HG02678 (cell line): Measurements from ENCODE around the gene BRCC3.
"Not testable (repeated sequence)": the region's sequence is repeated elsewhere in the genome, so short reads cannot be mapped to it uniquely, and the experiment has no call there.

Source experiments
- ATAC-seq: cut with Tn5 transposase; IDR thresholded peaks from one replicate; pipeline ENCODE4 v1.9.1; 2021; ENCODE audit warnings: mild to moderate bottlenecking, moderate library complexity; ENCODE audit not compliant: unreplicated experiment

Gene BRCC3

DNA sequence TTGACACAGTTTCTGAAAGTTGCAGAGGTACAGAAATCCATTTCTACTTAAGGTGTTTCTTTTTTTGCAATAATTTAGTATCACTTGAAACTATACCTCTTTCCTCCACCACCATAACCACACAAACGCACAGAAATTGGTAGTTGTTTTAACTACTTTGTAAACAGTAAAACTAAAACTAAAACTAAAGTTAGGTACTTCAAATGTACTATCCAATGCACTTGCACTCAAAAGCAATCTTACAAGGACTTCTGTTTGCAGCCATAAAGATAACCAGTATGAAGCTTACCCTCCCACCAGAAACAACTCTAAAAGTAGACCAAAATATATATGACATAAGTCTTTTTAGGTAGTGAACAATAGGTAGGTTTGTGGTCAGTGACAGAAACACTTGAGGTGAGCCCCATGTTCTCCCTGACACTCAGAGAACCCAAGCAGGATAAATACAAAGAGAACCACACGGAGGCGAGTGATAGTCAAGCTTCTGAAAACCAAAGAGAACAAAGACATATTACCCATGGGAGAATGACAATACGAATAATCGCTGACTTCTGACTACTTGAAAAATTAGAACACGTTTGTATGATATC, 72.7 kb downstream of the BRCC3 start:
- no peak for ATAC-seq

DNA sequence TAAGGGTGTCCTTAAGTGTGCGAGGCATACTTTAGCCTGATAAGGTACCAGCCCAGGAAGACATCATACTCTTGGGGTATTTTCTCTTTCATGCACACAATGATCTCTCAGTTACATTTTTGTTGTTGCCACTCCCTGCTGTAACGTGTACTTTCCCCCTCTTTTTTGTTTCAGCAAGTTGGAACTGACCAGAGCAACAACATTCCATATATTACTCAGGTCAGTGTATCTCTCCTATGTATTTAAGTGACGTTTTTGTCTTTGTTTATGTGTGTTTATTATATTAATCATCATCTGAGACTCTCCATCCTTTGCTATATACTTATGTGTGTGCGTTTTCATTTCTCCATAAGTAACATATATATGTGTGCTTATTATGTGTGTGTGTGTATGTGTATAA, 73.6 kb downstream of the BRCC3 start:
- ATAC-seq: no peak

DNA sequence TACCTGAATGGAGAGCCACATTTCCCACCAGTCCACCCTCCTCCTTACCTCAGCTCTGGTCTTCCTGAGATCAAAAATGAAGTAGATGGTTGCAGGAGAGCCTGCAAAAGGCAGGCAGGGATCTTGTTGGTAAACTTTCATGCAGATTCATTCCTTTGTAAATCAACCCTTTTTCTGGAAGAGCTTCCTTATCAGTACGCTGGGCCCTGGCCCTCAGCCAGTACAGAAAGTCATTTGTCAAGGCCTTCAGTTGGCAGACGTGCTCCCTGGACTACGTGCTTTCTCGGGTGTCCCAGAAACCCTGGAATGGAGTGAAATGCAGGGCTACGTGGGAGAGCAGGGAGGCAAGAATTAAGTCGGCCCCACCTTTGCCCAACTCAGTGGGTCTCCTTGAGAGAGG, 76.3 kb downstream of the BRCC3 start:
- ATAC-seq: not testable (repeated sequence)

DNA sequence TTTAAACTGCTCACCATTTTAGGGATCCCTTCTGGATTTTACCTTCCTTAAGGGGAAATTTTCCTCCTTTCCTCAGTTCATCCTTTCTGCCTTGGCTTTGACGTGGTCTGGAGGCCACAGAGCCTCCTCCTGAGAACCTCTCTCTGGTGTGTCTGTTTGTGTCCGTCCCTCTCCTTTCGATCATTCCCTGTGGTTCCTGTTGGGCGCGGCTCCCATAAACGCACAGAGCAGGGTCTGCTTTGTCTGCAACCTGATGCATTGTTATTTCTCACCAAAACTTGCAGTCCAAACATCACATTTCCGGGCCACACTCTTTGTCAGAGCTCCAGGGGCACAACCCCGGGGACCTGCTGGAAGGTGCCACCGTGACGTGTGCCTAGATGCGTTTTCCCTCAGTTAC, 76.9 kb downstream of the BRCC3 start:
- ATAC-seq: not testable (repeated sequence)

DNA sequence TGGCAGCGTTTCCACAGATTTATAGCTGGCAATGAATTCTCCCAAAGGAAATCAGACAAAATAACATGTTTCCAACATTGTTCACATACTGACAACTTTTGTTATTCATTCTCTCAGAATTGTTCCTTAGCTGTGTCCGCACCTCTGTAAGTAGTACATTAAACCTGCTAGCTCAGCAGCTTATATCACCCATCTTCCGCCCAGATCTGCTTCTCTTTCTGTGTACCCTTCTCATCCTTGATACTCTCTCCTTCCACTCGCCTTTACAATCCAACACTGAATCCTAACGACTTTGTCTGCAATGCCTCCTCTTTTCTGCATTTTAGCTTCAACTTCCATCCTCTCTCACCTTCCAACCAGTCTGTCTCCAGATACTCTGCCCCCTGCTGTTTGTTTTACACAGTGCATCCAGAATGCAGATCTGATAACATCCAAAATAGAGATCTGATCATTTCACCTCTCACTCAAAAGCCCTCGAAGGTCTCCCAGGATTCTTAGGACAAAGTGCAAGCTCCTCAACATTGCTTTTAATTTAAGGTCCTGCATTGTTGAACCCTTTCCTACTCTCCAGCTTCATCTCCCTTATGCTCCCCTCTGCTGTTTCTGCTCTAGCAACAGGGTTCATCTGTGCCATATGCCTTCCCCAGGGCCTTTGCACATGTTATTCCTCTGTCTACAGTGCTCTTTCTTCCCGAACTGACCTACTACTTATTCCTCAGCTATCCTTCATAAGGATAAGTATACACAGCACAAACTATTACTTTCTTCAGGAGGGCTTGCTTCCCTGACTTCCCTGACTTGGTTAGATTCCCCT, 77.6 kb downstream of the BRCC3 start:
- no peak for ATAC-seq

DNA sequence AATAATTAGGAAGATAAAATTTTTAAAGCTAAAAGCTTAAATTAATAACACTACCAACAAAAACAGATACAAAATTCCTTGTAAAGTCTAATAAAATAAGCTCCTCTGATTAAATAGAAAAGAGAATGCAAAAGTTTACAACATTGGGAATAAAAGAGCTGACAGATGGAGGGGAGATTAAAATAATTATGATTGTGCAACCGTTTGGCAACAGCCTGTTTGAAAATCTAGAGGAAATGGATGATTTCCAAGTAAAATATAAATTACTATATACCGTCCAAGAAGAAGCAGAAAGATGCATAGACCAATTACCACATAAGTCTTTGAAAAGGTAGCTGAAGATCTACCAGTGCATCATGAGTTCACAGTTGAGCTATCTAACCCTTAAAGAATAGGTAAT, 98.6 kb downstream of the BRCC3 start:
- no peak for ATAC-seq
